Progenitor cell of endocrine pancreas (in vitro differentiated cells): ENCODE measurements around the gene SH3BP5. TPM values are rescaled to one million over a fixed set of nuclear protein-coding genes. Genes with fewer than 3 reads are reported as not detected.

Experiments used
- DNase-seq: peaks from one replicate; pipeline ENCODE4 v3.0.0; 2021; ENCODE audit warnings: low spot score; ENCODE audit not compliant: unreplicated experiment
- H3K27ac Mint-ChIP-seq: 2 replicates; pipeline ENCODE4 v1.8.0; 2021; ENCODE audit warnings: mild to moderate bottlenecking, moderate library complexity, mixed read lengths
- H3K27me3 Mint-ChIP-seq: 2 replicates; pipeline ENCODE4 v1.8.0; 2021; ENCODE audit warnings: mixed read lengths
- H3K36me3 Mint-ChIP-seq: 2 replicates; pipeline ENCODE4 v1.8.0; 2022; ENCODE audit warnings: mixed read lengths; ENCODE audit not compliant: insufficient read depth
- H3K4me1 Mint-ChIP-seq: 2 replicates; pipeline ENCODE4 v1.8.0; 2021; ENCODE audit warnings: low read depth, mixed read lengths
- H3K4me3 Mint-ChIP-seq: 2 replicates; pipeline ENCODE4 v1.8.0; 2021; ENCODE audit warnings: low read depth, mild to moderate bottlenecking, moderate library complexity, mixed read lengths
- H3K9me3 Mint-ChIP-seq: 2 replicates; pipeline ENCODE4 v1.8.0; 2021; ENCODE audit warnings: low read depth, mixed read lengths
- total RNA-seq: library from RNA; stranded (reverse); gene quantifications from 2 replicates; pipeline ENCODE4 v1.2.1, GENCODE V29; 2021
- TF ChIP-seq, protein P1 (sequence below): fragments of 200-600 bp; sonication (generic); IDR thresholded peaks from one replicate; pipeline ENCODE4 v1.5.0; 2021; ENCODE audit warnings: antibody characterized with exemption, mild to moderate bottlenecking; ENCODE audit not compliant: unreplicated experiment

Gene SH3BP5
- total RNA-seq, 1 donor from 2014 or later, result 11.6 TPM

DNA sequence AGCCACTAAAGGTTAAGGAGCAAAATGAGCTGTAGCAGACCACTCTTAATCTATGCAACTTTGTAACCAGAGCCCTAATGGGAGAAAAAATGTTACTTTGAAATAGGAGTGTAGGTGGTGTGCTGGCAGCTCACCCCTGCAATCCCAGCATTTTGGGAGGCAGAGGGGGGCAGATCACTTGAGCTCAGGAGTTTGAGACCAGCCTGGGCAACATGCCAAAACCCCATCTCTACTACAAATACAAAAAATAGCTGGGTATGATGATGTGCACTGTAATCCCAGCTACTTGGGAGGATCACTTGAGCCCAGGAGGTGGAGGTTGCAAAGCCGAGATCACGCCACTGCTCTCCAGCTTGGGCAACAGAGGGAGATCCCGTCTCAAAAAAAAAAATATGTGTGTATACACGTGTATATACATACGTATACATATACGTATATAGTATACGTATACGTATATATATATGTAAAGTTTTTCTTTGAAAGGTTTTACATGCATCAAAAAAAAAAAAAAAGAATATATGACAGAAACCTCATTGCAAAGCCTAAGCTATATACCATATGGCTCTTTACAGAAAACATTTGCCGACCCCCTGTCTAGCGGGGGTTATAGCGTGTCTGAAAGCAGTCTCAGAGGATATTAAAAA is 110.7 kb downstream of the SH3BP5 start:
- Mint-ChIP-seq H3K27me3 (no peaks in the 10 kb centered on the region), H3K4me3 (no peak overlapping the region), H3K9me3 (no peaks in the 10 kb centered on the region), H3K4me1 (peaks cover 6% of the 10 kb centered on the region), H3K27ac (no peak overlapping the region), H3K36me3 (peaks cover 24% of the 10 kb centered on the region)
- TF ChIP-seq, protein P1, sequence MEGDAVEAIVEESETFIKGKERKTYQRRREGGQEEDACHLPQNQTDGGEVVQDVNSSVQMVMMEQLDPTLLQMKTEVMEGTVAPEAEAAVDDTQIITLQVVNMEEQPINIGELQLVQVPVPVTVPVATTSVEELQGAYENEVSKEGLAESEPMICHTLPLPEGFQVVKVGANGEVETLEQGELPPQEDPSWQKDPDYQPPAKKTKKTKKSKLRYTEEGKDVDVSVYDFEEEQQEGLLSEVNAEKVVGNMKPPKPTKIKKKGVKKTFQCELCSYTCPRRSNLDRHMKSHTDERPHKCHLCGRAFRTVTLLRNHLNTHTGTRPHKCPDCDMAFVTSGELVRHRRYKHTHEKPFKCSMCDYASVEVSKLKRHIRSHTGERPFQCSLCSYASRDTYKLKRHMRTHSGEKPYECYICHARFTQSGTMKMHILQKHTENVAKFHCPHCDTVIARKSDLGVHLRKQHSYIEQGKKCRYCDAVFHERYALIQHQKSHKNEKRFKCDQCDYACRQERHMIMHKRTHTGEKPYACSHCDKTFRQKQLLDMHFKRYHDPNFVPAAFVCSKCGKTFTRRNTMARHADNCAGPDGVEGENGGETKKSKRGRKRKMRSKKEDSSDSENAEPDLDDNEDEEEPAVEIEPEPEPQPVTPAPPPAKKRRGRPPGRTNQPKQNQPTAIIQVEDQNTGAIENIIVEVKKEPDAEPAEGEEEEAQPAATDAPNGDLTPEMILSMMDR, result no peak
- no peak for DNase-seq

DNA sequence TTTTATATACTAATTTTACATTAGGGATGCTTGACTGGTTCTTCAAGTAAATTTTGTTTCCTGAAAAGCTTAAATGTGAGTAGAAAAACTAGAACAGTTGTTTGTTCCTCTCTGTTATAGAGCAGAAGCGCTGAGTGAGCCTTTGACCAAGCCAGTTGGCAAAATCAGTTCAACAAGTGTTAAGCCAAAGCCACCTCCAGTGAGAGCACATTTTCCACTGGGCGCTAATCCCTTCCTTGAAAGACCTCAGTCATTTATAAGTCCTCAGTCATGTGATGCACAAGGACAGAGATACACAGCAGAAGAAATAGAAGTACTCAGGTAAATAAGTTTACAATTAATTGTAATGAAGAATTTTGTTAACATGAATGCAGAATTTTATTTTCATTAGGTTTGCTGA is 111.7 kb downstream of the SH3BP5 start:
- no peaks in the 10 kb centered on the region for H3K27me3 Mint-ChIP-seq
- H3K4me1 Mint-ChIP-seq, result peaks cover 6% of the 10 kb centered on the region
- TF ChIP-seq, protein P1, result no peak
- no peaks in the 10 kb centered on the region for H3K9me3 Mint-ChIP-seq
- H3K36me3 Mint-ChIP-seq, result peaks cover 27% of the 10 kb centered on the region
- no peak overlapping the region for H3K27ac Mint-ChIP-seq
- H3K4me3 Mint-ChIP-seq, result no peak overlapping the region
- no peak for DNase-seq

GRCh38 chr3:15220056-15220455 is 112.3 kb downstream of the SH3BP5 start:
- H3K27me3 Mint-ChIP-seq, result no peaks in the 10 kb centered on the region
- no peaks in the 10 kb centered on the region for H3K9me3 Mint-ChIP-seq
- H3K36me3 Mint-ChIP-seq, result peaks cover 27% of the 10 kb centered on the region
- peaks cover 6% of the 10 kb centered on the region for H3K4me1 Mint-ChIP-seq
- H3K27ac Mint-ChIP-seq, result no peak overlapping the region
- TF ChIP-seq, protein P1, result no peak
- DNase-seq, result no peak
- no peak overlapping the region for H3K4me3 Mint-ChIP-seq

DNA sequence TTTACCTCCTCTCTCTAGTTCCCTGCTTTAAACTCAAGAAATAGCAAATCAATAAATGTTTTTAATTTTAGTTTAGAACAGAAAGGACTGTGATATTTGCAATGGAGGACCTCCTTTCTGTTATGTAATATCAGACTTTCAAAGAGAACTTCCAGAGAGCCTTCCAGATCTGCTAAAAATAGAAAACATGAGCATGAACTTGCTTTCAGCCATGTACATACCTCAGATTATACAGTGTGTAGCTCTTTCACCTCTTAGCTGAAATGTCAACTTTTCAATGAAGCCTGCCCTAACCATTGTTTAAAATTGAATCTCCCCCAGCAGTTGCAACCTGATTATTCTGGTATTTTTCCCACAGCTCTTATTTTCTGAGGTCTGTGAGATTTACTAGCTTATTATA is 113.7 kb downstream of the SH3BP5 start:
- Mint-ChIP-seq H3K36me3 (peaks cover 28% of the 10 kb centered on the region), H3K9me3 (no peaks in the 10 kb centered on the region), H3K4me3 (no peak overlapping the region), H3K4me1 (peaks cover 4% of the 10 kb centered on the region), H3K27me3 (no peaks in the 10 kb centered on the region), H3K27ac (no peak overlapping the region)
- TF ChIP-seq, protein P1, result no peak
- no peak for DNase-seq

GRCh38 chr3:15217841-15218267 is 114.5 kb downstream of the SH3BP5 start:
- peaks cover 2% of the 10 kb centered on the region for H3K4me1 Mint-ChIP-seq
- H3K27me3 Mint-ChIP-seq, result no peaks in the 10 kb centered on the region
- H3K9me3 Mint-ChIP-seq, result no peaks in the 10 kb centered on the region
- TF ChIP-seq, protein P1, result no peak
- no peak for DNase-seq
- H3K27ac Mint-ChIP-seq, result peak overlapping the region; percentile 56
- peaks cover 29% of the 10 kb centered on the region for H3K36me3 Mint-ChIP-seq
- H3K4me3 Mint-ChIP-seq, result no peak overlapping the region
